ENCODE data around the gene NHEJ1. TPM values are rescaled to one million over a fixed set of nuclear protein-coding genes. Genes with fewer than 3 reads are reported as not detected.
A peak's percentile ranks its signal among the peaks of the same experiment; 100 is the strongest.
"Not testable (repeated sequence)": the region's sequence is repeated elsewhere in the genome, so short reads cannot be mapped to it uniquely, and the experiment has no call there.

The NHEJ1 gene
- total and polyA plus RNA-seq, 7 experiments from 2014 or later = 11.4 to 32.7 (median 18.5) TPM

DNA sequence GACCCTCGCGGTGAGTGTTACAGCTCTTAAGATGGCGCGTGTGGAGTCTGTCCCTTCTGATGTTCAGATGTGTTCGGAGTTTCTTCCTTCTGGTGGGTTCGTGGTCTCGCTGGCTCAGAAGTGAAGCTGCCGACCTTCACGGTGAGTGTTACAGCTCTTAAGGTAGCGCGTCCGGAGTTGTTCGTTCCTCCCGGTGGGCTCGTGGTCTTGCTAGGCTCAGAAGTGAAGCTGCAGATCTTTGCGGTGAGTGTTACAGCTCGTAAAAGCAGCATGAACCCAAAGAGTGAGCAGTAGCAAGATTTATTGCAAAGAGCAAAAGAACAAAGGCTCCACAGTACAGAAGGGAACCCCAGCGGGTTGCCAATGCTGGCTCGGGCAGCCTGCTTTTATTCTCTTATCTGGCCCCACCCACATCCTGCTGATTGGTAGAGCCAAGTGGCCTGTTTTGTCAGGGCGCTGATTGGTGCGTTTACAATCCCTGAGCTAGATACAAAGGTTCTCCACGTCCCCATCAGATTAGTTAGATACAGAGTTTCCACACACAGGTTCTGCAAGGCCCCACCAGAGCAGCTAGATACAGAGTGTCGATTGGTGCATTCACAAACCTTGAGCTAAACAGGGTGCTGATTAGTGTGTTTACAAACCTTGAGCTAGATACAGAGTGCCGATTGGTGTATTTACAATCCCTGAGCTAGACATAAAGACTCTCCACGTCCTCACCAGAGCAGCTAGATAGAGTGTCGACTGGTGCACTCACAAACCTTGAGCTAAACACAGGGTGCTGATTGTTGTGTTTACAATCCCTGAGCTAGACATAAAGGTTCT lies 40.1 kb upstream of the NHEJ1 start:
- intact Hi-C loops (cut with micrococcal nuclease); H3K36me3 Mint-ChIP-seq: not testable (repeated sequence)
- peak overlapping the region; percentile 56 to 94 (median 80) for H3K27ac Mint-ChIP-seq

DNA sequence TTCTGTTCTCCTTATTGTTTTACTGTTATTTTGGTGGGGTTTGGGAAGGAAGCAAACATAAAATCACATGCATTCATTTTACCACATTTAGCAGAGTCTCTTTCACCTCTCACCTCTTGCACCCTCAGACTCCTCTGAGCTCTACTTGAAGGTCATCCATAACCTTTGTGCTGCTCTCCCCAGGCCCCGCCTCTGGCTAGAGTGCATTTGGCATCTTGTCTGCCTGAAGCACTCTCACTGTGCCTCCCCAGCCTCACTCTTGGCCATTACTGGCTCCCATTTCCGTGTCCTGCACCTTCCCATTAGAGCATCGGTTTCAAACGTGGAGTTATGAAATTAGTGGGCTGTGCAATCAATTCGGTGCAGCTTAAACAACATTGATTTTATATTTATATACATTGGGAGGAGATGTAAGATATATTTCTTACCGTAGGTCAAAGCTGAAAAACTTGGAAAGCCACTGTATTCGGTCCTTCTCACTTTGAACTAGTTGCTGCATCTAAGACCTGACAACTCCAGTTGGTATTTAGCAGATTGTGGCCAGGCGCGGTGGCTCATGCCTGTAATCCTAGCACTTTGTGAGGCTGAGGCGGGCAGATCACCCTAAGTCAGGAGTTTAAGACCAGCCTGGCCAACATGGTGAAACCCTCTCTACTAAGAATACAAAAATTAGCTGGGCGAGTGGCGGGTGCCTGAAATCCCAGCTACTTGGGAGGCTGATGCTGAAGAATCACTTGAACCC lies 39.0 kb upstream of the NHEJ1 start:
- H3K27ac ChIP-seq (ENCODE audit: low read depth, low read length) = no peak overlapping the region
- peaks cover 4 to 9% of the 10 kb centered on the region in 2 donors for H3K4me1 ChIP-seq (ENCODE audit: control insufficient read depth in 2 of 2, insufficient read depth in 2 of 2, low read length in 2 of 2)
- intact Hi-C loops (cut with micrococcal nuclease) = no loop called here
- no peaks in the 10 kb centered on the region for H3K36me3 ChIP-seq (ENCODE audit: control insufficient read depth in 2 of 3, insufficient read depth in 3 of 3, low read length in 3 of 3)
- Mint-ChIP-seq H3K36me3 (peaks cover 0 to 4% (median 0%) of the 10 kb centered on the region in 5 donors), H3K27me3 (peaks cover 0 to 12% (median 10%) of the 10 kb centered on the region in 5 donors), H3K9me3 (peaks cover 0 to 3% (median 0%) of the 10 kb centered on the region in 11 donors), H3K4me3 (peak overlapping the region in 8 of 10 donors; percentile 1 to 91 (median 12)), H3K27ac (peak overlapping the region in 2 of 9 donors; percentile 9 to 10), H3K4me1 (peaks cover 6 to 22% (median 12%) of the 10 kb centered on the region in 7 donors)
- DNase-seq = peak in 1 of 9 donors; percentile 13
- no peaks in the 10 kb centered on the region for H3K27me3 ChIP-seq (ENCODE audit: control insufficient read depth in 2 of 2, insufficient read depth in 2 of 2, low read length in 2 of 2)
- CTCF ChIA-PET = no interaction called here
- no peak overlapping the region for H3K4me3 ChIP-seq (ENCODE audit: low read length)
- H3K9me3 ChIP-seq (ENCODE audit: control insufficient read depth in 2 of 3, low read length in 3 of 3) = no peaks in the 10 kb centered on the region
- no peak for ATAC-seq
- POLR2A ChIA-PET = interaction anchor here (0.8 to 17.4 kb wide), 6 partner anchors 12 to 79 kb away, joined by 3 to 343 read pairs (median 4); partner anchors contain the start of genes CNPPD1, DNAJB2 and SLC23A3

More for the DNA sequence above, 40.1 kb upstream of the NHEJ1 start:
- Mint-ChIP-seq H3K4me1 (peaks cover 6 to 22% (median 12%) of the 10 kb centered on the region in 7 donors), H3K27me3 (peaks cover 0 to 12% (median 8%) of the 10 kb centered on the region in 5 donors), H3K4me3 (peak overlapping the region; percentile 53 to 91 (median 82))
- not testable (repeated sequence) for H3K9me3 ChIP-seq (ENCODE audit: control insufficient read depth in 2 of 3, low read length in 3 of 3); H3K4me1 ChIP-seq (ENCODE audit: control insufficient read depth in 2 of 2, insufficient read depth in 2 of 2, low read length in 2 of 2); H3K36me3 ChIP-seq (ENCODE audit: control insufficient read depth in 2 of 3, insufficient read depth in 3 of 3, low read length in 3 of 3); H3K9me3 Mint-ChIP-seq; ATAC-seq; H3K27me3 ChIP-seq (ENCODE audit: control insufficient read depth in 2 of 2, insufficient read depth in 2 of 2, low read length in 2 of 2)
- peak in 6 of 9 donors; percentile 21 to 46 (median 32) for DNase-seq
- Histone ChIP-seq H3K27ac (ENCODE audit: low read depth, low read length) (peak overlapping the region; percentile 14), H3K4me3 (ENCODE audit: low read length) (peak overlapping the region; percentile 41)
- POLR2A ChIA-PET = interaction anchor here (0.6 to 17.4 kb wide), 6 partner anchors 11 to 54 kb away, joined by 3 to 343 read pairs (median 8); partner anchors contain the start of genes CNPPD1 and SLC23A3
- CTCF ChIA-PET = interaction anchor here (1.3 kb wide), 1 partner anchor 80 kb away, joined by 3 read pairs; no protein-coding TSS in a partner anchor

DNA sequence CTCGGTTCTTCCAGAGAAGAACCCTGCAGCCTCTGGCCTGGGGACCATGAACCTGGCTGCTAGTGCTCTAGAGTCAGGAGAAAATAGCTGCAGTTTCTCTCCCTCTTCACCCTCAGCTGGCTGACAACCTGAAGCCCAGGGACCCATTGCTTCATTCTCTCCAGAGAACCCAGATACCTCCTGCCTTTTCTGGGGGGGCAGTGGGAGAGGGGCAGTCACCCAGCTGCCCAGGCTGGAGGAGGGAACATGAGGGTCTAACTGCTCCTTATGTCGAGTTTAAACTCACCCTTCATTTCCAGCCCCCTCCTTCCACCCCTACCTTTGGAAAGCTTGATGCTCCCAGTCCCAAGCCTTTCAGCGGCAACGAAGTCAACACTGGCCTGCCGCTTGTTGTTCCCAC lies 38.4 kb upstream of the NHEJ1 start:
- no peak for ATAC-seq
- POLR2A ChIA-PET = interaction anchor here (0.8 to 17.4 kb wide), 4 partner anchors 12 to 80 kb away, joined by 3 to 343 read pairs (median 7); partner anchors contain the start of genes CNPPD1, DNAJB2 and SLC23A3
- peak overlapping the region in 8 of 10 donors; percentile 1 to 91 (median 8) for H3K4me3 Mint-ChIP-seq

DNA sequence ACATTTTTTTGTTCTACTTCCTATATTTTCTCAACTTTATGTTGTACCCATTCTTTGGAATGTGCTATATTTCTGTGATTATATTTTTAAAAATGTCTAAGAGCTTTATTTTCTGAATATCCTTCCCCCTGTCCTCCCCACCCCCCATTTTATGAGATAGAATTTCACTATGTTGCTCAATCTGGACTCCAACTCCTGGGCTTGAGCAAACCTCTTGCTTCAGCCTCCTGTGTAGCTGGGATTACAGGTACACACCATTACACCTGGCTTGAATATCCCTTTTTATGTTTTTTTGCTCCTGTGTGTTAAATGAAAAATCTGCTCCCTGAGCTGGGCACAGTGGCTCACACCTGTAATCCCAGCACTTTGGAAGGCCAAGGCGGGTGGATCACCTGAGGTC lies 36.8 kb upstream of the NHEJ1 start:
- intact Hi-C loops (cut with micrococcal nuclease) = no loop called here

More for the DNA sequence above, 38.4 kb upstream of the NHEJ1 start:
- CTCF ChIA-PET = no interaction called here
- H3K27me3 Mint-ChIP-seq = peaks cover 0 to 12% (median 10%) of the 10 kb centered on the region in 5 donors
- Histone ChIP-seq H3K4me3 (ENCODE audit: low read length) (no peak overlapping the region), H3K36me3 (ENCODE audit: control insufficient read depth in 2 of 3, insufficient read depth in 3 of 3, low read length in 3 of 3) (no peaks in the 10 kb centered on the region), H3K9me3 (ENCODE audit: control insufficient read depth in 2 of 3, low read length in 3 of 3) (no peaks in the 10 kb centered on the region), H3K27ac (ENCODE audit: low read depth, low read length) (no peak overlapping the region), H3K4me1 (ENCODE audit: control insufficient read depth in 2 of 2, insufficient read depth in 2 of 2, low read length in 2 of 2) (peaks cover 4 to 9% of the 10 kb centered on the region in 2 donors), H3K27me3 (ENCODE audit: control insufficient read depth in 2 of 2, insufficient read depth in 2 of 2, low read length in 2 of 2) (no peaks in the 10 kb centered on the region)
- peak in 1 of 9 donors; percentile 19 for DNase-seq
- peaks cover 0 to 3% (median 0%) of the 10 kb centered on the region in 11 donors for H3K9me3 Mint-ChIP-seq
- H3K36me3 Mint-ChIP-seq = peaks cover 0 to 2% (median 0%) of the 10 kb centered on the region in 5 donors
- intact Hi-C loops (cut with micrococcal nuclease) = no loop called here
- peak overlapping the region in 1 of 9 donors; percentile 10 for H3K27ac Mint-ChIP-seq
- peaks cover 6 to 22% (median 12%) of the 10 kb centered on the region in 7 donors for H3K4me1 Mint-ChIP-seq

DNA sequence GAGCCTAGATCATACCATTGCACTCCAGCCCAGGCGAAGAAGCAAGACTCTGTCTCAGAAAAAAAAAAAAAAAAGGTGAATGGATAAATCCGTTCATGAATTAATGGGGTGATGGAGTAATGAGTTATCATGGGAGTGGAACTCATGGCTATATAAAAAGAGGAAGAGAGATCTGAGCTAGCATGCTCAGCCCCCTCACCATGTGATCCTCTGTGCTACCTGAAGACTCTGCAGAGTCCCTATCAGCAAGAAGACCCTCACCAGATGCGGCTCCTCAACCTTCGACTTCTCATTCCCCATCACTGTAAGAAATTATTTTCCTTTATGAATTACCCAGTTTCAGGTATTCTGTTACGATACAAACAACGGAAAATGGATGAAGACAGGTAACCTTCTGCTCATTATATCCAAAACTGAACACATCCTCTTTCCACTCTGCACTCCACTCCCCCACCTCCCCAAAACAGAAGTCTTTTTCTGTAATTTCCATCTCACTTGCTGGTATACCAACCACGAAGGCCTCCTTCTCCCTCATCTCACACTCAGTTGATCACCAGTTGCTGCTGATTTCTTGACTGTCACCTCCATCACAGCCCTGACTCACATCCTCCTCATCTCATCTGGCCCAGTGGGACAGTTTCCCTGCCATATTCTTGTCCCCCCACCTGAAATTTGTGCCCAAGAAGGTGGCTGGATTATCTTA lies 26.3 kb upstream of the NHEJ1 start:
- ChIA-PET CTCF (no interaction called here), POLR2A (interaction anchor here (1.1 kb wide), 1 partner anchor 10 kb away, joined by 4 read pairs; the partner anchor contains the start of gene CNPPD1)
- Histone ChIP-seq H3K9me3 (ENCODE audit: control insufficient read depth in 2 of 3, low read length in 3 of 3) (no peaks in the 10 kb centered on the region), H3K27ac (ENCODE audit: low read depth, low read length) (no peak overlapping the region), H3K4me1 (ENCODE audit: control insufficient read depth in 2 of 2, insufficient read depth in 2 of 2, low read length in 2 of 2) (peaks cover 3 to 9% of the 10 kb centered on the region in 2 donors), H3K36me3 (ENCODE audit: control insufficient read depth in 2 of 3, insufficient read depth in 3 of 3, low read length in 3 of 3) (peaks cover 11 to 33% (median 25%) of the 10 kb centered on the region in 3 experiments), H3K4me3 (ENCODE audit: low read length) (no peak overlapping the region), H3K27me3 (ENCODE audit: control insufficient read depth in 2 of 2, insufficient read depth in 2 of 2, low read length in 2 of 2) (no peaks in the 10 kb centered on the region)
- intact Hi-C loops (cut with micrococcal nuclease) = no loop called here
- Mint-ChIP-seq H3K27ac (peak overlapping the region in 6 of 9 donors; percentile 5 to 46 (median 24)), H3K9me3 (no peaks in the 10 kb centered on the region), H3K36me3 (peaks cover 0 to 21% (median 9%) of the 10 kb centered on the region in 5 donors), H3K4me3 (no peak overlapping the region), H3K4me1 (peaks cover 9 to 23% (median 19%) of the 10 kb centered on the region in 7 donors), H3K27me3 (no peaks in the 10 kb centered on the region)
- DNase-seq (peak in 1 of 9 donors; percentile 19), ATAC-seq (no peak)

More for the DNA sequence above, 36.8 kb upstream of the NHEJ1 start:
- peaks cover 0 to 2% (median 0%) of the 10 kb centered on the region in 5 donors for H3K36me3 Mint-ChIP-seq
- POLR2A ChIA-PET = interaction anchor here (1.2 to 6.8 kb wide), 4 partner anchors 9 to 21 kb away, joined by 4 to 35 read pairs (median 6); partner anchors contain the start of genes CNPPD1 and ZFAND2B
- peak overlapping the region in 1 of 9 donors; percentile 45 for H3K27ac Mint-ChIP-seq
- H3K36me3 ChIP-seq (ENCODE audit: control insufficient read depth in 2 of 3, insufficient read depth in 3 of 3, low read length in 3 of 3) = no peaks in the 10 kb centered on the region
- CTCF ChIA-PET = interaction anchor here (0.6 kb wide), 1 partner anchor 16 kb away, joined by 3 read pairs; no protein-coding TSS in a partner anchor
- H3K9me3 ChIP-seq (ENCODE audit: control insufficient read depth in 2 of 3, low read length in 3 of 3) = no peaks in the 10 kb centered on the region
- H3K4me1 ChIP-seq (ENCODE audit: control insufficient read depth in 2 of 2, insufficient read depth in 2 of 2, low read length in 2 of 2) = peaks cover 4 to 9% of the 10 kb centered on the region in 2 donors
- no peak overlapping the region for H3K27ac ChIP-seq (ENCODE audit: low read depth, low read length)
- ATAC-seq (no peak), DNase-seq (no peak)
- H3K27me3 ChIP-seq (ENCODE audit: control insufficient read depth in 2 of 2, insufficient read depth in 2 of 2, low read length in 2 of 2) = no peaks in the 10 kb centered on the region
- H3K4me3 ChIP-seq (ENCODE audit: low read length) = no peak overlapping the region
- H3K4me3 Mint-ChIP-seq = no peak overlapping the region
- peaks cover 0 to 3% (median 0%) of the 10 kb centered on the region in 11 donors for H3K9me3 Mint-ChIP-seq
- peaks cover 0 to 12% (median 10%) of the 10 kb centered on the region in 5 donors for H3K27me3 Mint-ChIP-seq
- H3K4me1 Mint-ChIP-seq = peaks cover 6 to 22% (median 12%) of the 10 kb centered on the region in 7 donors

All from naive thymus-derived CD4-positive, alpha-beta T cell (primary cell).